ENCODE data around the gene CDC42EP1.
"Not testable (repeated sequence)": the region's sequence is repeated elsewhere in the genome, so short reads cannot be mapped to it uniquely, and the experiment has no call there.

The CDC42EP1 gene

DNA sequence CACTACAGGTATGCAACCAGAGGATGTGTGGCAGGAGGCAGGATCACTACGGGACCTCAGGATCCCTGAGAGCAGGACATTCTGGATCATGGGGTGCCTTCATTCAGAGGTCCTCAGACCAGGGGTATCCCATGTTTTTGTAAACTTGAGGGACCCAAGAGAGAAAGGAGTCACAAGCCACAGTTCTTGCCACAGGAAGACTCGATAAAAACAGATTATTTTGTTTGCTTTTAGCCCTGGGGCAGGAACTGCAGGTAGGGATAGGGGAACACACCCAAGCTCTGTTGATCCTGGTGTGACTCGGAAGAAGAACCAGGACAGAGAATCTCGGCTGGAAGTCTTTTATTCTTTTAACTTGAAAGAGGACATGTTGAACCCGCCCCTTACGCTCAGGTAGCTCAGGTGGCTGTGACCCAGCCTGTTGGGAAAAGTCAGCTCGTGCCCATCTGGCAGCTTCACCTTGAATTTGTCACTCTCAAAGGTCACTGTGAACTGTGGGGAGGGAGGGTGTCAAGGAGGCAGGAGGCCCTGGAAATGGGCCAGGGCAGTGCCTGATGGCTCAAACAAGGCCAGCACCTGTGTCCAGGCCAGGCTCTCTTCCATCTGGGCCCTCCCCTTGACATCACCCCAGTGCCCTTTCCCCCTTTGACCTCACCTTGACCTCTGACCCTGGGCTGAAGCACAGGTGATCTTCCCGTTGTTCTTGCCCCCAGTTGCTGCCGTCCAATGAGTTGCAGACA, 9.8 kb downstream of the CDC42EP1 start:
- H3K27ac ChIP-seq = peak overlapping the region in 5 of 21 experiments; percentile 11 to 57 (median 23)
- H3K4me3 ChIP-seq = no peak overlapping the region

DNA sequence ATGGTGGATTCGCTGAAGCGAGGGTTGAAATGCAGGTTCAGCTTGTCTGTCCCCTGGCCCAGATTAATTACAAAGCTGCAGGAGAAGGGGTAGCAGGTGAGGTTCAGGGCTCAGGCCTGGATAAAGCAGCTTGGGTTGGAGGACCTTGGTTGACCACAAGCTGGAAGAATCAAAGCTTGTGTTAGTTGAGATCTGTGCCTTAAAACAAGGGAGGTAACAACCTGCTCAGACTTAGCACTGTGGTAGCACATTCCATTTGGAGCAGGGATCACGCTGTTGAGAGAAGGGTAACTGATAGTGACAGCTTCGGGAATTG, 10.3 kb downstream of the CDC42EP1 start:
- Histone ChIP-seq H3K4me3 (no peak overlapping the region), H3K27ac (peak overlapping the region in 2 of 21 experiments; percentile 16 to 28)

GRCh38 chr22:37571258-37571991, 11.1 kb downstream of the CDC42EP1 start:
- no peak overlapping the region for H3K4me3 ChIP-seq
- H3K27ac ChIP-seq = no peak overlapping the region

- no peak overlapping the region for H3K27ac ChIP-seq
Observed at GRCh38 chr22:37571992-37572373, 11.7 kb downstream of the CDC42EP1 start.

DNA sequence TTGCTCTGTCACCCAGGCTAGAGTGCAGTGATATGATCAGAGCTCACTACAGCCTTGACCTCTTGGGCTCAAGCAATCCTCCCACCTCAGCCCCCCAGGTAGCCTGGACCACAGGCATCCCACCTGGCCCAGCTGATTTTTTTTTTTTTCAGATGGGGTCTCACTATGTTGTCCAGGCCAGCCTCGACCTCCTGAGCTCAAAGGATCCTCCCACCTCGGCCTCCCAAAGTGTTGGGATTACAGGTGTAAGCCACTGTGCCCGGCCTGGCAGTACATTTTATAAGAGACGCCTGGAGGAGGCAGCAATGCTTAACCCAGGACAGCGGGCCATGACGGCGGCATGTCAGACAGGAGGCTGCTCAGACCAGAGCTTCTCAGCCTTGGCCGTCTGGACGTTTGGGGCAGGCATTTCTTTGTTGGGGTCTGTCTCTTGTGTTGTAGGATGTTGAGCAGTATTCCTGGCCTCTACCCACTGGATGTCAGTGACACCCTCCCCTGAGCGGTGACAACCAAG, 15.3 kb downstream of the CDC42EP1 start:
- Histone ChIP-seq H3K4me3 (no peak overlapping the region), H3K27ac (no peak overlapping the region)

More at GRCh38 chr22:37571992-37572373, 11.7 kb downstream of the CDC42EP1 start:
- H3K4me3 ChIP-seq = no peak overlapping the region

DNA sequence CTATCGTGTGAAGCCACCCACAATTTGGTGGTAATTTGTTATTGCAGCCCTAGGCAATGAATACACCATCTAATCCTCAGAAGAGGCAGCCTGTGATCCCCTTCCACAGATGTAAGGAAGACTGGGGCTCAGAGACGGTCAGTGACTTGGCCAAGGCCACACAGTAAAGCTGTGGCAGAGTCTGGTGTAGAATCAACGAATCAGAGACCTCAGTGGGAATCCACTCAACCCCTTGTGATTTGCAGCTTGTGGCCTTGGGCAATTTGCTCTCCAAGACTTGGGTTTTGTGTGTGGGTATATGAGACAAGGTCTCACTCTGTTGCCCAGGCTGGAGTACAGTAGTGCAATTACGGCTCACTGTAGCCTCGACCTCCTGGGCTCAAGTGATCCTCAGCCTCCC, 17.7 kb downstream of the CDC42EP1 start:
- H3K27ac ChIP-seq = peak overlapping the region in 1 of 21 experiments; percentile 37
- no peak overlapping the region for H3K4me3 ChIP-seq

- H3K27ac ChIP-seq = peak overlapping the region in 8 of 21 experiments; percentile 3 to 55 (median 24)
- no peak overlapping the region for H3K4me3 ChIP-seq
Observed at GRCh38 chr22:37581504-37581903, 21.2 kb downstream of the CDC42EP1 start.

GRCh38 chr22:37582526-37582925, 22.2 kb downstream of the CDC42EP1 start:
- H3K4me3 ChIP-seq = no peak overlapping the region
- peak overlapping the region in 1 of 21 experiments; percentile 30 for H3K27ac ChIP-seq

DNA sequence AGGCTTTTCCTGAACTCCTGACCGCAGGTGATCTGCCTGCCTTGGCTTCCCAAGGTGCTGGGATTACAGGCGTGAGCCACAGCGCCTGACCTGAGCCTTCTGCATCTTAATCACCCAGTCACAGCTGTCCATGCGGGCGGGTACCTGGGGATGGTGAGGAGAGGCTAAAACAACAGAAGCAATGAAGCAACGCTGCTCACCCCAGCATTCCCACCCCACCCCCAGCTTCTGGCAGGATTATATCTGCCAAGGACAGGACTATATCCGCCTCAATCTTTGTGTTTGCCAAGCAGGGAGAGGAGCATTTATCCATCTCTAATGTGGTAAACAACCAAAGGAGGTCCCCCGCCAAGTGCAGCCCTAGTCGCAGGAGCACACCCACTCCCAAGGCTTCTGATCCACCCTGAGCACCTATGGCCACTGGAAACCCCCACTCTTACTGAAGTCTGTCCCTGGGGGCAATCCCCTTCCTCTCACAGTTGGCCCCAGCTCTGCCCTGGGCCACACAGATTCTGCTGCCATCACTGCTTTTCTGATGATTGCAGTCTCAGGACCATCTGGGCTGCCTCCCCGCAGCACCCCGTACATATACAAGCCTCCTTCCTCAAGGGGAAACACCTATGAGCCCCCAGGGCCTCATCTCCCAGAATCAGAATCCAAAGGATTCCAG, 28.4 kb downstream of the CDC42EP1 start:
- H3K27ac ChIP-seq = peak overlapping the region in 3 of 21 experiments; percentile 7 to 87 (median 48)
- H3K4me3 ChIP-seq = no peak overlapping the region

DNA sequence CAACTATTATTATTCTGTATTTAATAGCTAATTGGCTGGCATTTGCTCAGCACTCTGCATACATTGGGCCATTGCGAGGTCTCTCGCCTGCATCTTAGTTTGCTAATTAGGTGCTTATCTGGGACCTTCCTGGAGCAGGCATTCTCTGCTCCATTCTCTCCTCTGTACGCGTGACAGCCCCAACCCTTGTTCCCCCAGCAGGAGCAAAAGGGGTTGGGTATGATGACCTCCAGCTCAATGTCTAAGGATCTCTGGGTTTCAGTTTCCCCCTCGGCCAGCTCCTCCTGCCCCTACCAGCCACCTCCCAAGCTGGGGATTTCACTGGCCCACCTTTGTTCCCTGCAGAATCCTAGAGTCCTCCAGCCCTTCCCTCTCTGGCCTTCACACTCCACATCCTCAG, 29.4 kb downstream of the CDC42EP1 start:
- no peak overlapping the region for H3K4me3 ChIP-seq

DNA sequence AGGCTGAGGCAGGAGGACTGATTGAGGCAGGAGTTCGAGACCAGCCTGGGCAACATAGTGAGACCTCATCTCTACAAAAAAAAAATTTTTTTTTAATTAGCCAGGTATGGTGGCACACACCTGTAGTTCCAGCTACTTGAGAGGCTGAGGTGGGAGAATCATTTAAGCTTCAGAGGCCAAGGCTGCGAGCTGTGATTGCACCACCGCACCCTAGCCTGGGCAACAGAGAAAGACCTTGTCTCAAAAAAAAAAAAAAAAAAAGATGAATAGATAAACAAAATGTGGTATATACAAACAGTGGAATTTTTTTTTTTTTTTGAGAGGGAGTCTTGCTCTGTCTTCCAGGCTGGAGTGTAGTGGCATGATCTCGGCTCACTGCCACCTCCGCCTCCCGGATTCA, 30.8 kb downstream of the CDC42EP1 start:
- not testable (repeated sequence) for H3K4me3 ChIP-seq
- H3K27ac ChIP-seq = peak overlapping the region in 10 of 21 experiments; percentile 21 to 87 (median 60)

More for the DNA sequence above, 29.4 kb downstream of the CDC42EP1 start:
- H3K27ac ChIP-seq = peak overlapping the region in 9 of 21 experiments; percentile 26 to 87 (median 57)

GRCh38 chr22:37591823-37592404, 31.6 kb downstream of the CDC42EP1 start:
- peak overlapping the region in 7 of 21 experiments; percentile 3 to 87 (median 54) for H3K27ac ChIP-seq
- H3K4me3 ChIP-seq = no peak overlapping the region

DNA sequence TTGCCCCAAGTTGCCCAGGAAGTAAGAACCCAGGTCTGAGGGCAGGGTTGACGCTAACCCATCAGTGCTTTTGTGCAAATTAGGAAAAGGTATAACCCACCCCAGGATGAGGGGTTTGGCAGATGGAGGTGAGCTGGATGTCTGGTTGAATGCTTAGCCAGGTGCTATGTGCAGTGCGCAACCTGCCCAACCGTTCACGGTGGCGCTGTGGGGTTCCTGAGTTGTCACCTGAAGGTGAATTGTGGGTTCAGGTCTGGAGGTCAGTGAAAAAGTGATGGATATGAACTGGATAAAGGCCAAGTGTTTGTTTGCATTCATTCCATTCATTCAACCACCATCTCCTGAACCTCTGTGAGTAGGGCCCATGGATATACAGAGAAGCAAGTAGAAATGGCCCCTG, 34.0 kb downstream of the CDC42EP1 start:
- H3K27ac ChIP-seq = no peak overlapping the region
- H3K4me3 ChIP-seq = no peak overlapping the region

GRCh38 chr22:37599153-37599552, 38.9 kb downstream of the CDC42EP1 start:
- Histone ChIP-seq H3K4me3 (no peak overlapping the region), H3K27ac (no peak overlapping the region)

GRCh38 chr22:37601203-37601539, 40.9 kb downstream of the CDC42EP1 start:
- Histone ChIP-seq H3K27ac (no peak overlapping the region), H3K4me3 (no peak overlapping the region)

DNA sequence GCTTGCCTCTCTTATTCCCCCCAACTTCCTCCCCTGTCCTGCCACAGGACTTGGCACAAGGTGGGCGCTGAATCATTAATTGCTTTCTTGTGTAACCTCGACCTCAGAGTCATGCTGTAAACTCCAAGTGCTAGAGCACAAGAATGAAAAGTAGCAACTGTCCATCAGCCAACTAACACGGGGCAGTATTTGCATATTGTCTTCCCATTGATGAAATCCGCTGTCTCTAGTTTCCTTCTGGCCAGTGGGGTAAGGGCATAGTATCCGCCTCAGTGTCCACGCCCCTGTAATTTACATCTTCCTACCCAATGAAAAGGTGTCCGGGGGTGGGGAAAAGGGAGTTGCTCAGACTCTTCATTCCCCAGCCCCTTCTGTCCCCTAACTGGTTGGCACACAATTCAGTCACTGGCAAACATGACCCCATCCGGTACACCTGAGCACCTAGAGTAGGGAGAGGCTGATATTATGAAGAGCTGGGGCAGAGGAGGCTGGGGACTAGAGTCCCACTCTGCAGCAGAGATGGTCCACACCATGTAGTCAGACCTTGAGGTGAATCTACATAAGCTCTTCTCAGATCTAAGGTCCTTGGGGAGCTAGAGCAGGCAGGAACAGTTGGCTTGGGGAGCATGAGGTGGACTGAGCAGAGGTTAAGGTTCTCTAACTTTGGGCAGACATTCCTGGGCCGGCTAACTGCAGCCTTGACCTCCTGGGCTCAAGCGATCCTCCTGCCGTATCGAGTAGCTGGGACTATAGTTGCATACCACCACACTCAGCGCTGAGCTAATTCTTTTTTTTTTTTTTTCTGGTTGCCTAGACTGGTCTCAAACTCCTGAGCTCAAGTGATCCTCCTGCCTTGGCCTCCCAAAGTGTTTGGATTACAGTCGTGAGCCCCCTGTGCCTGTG, 41.5 kb downstream of the CDC42EP1 start:
- H3K4me3 ChIP-seq = no peak overlapping the region
- peak overlapping the region in 1 of 21 experiments; percentile 26 for H3K27ac ChIP-seq

DNA sequence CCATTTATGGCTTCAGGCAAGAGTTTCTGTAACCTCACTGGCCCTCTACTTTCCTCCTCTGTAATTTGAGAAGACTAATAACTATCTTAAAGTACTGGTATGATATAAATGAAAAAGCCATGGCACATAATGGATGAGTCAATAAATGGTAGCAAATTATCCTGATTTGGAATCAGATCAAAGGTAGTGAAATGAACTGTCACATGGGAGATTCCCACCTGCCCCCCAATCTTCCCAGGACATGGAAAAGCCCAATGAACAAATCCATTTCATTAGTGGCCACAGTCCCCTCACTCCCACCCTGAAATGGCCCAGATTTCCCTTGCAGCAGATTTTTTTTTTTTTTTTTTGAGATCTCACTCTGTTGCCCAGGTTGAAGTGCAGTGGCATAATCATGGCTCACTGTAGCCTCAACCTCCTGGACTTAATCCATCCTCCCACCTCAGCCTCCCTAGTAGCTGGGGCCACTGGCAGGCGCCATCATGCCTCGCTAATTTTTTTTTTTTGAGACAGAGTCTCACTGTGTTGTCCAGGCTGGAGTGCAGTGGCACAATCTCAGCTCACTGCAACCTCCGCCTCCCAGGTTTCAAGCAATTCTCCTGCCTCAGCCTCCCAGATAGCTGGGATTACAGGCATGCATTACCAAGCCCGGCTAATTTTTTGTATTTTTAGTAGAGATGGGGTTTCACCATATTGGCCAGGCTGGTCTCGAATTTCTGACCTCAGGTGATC, 42.4 kb downstream of the CDC42EP1 start:
- H3K27ac ChIP-seq, H3K4me3 ChIP-seq: not testable (repeated sequence)

DNA sequence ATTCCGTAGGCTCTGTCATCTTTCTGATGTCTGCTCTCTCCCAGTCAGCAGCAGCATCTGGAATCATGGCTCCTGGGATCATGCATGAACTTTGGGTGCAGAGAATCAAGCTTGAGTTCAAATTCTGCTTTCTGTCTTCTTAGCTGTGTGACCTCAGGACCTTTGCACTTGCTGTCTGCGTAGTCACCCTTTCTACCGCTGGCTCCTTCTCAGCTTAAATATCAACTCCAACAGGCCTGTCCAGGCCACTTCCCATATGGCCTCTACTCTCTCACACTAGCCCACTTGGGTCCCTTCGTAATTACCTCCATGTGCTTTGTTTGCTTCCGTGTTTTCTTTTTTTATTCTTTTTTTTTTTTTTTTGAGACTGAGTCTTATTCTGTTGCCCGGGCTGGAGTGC, 43.8 kb downstream of the CDC42EP1 start:
- H3K27ac ChIP-seq = no peak overlapping the region

More for the DNA sequence above, 43.8 kb downstream of the CDC42EP1 start:
- H3K4me3 ChIP-seq = no peak overlapping the region

Measured in skin epidermis (tissue), 12 donors.